Astrocyte (in vitro differentiated cells and primary cell): ENCODE measurements around the gene UBXN1. TPM values are rescaled to one million over a fixed set of nuclear protein-coding genes. Genes with fewer than 3 reads are reported as not detected.

ENCODE experiments used
- DNase-seq: peaks from one replicate; pipeline ENCODE4 v3.0.0-alpha.2; 2010; ENCODE audit warnings: low read depth
- FAIRE-seq: peaks from 2 replicates; lab custom pipeline; 2011; peaks lifted over from hg19 to GRCh38; lab: Jason Lieb, UNC
- H2AFZ ChIP-seq: 2 replicates; pipeline ENCODE4 v1.6.0; 2012; ENCODE audit warnings: low read depth, low read length, inconsistent platforms
- H3K27ac ChIP-seq: 2 replicates; pipeline ENCODE4 v1.5.1; 2011; ENCODE audit warnings: low read depth, low read length, inconsistent platforms
- H3K27me3 ChIP-seq: 2 replicates; pipeline ENCODE4 v1.6.0; 2011; ENCODE audit warnings: low read length, inconsistent platforms; ENCODE audit not compliant: insufficient read depth
- H3K36me3 ChIP-seq: 2 replicates; pipeline ENCODE4 v1.5.1; 2011; ENCODE audit warnings: low read length, inconsistent platforms; ENCODE audit not compliant: insufficient read depth
- H3K4me1 ChIP-seq: 2 replicates; pipeline ENCODE4 v1.5.1; 2011; ENCODE audit warnings: low read length, inconsistent platforms; ENCODE audit not compliant: insufficient read depth
- H3K4me2 ChIP-seq: 2 replicates; pipeline ENCODE4 v1.6.0; 2012; ENCODE audit warnings: low read length, inconsistent platforms
- H3K4me3 ChIP-seq: 2 replicates; pipeline ENCODE4 v1.5.1; 2011; ENCODE audit warnings: low read depth, mild to moderate bottlenecking, low read length, inconsistent platforms; ENCODE audit not compliant: insufficient read depth
- H3K79me2 ChIP-seq: 2 replicates; pipeline ENCODE4 v1.6.0; 2012; ENCODE audit warnings: mild to moderate bottlenecking, low read length, inconsistent platforms; ENCODE audit not compliant: insufficient read depth
- H3K9ac ChIP-seq: 2 replicates; pipeline ENCODE4 v1.6.0; 2012; ENCODE audit warnings: mild to moderate bottlenecking, low read length, inconsistent platforms
- H3K9me3 ChIP-seq: 2 replicates; pipeline ENCODE4 v1.5.1; 2012; ENCODE audit warnings: low read depth, mild to moderate bottlenecking, low read length, inconsistent platforms; ENCODE audit not compliant: insufficient read depth
- H4K20me1 ChIP-seq: 2 replicates; pipeline ENCODE4 v1.6.0; 2012; ENCODE audit warnings: low read length, inconsistent platforms; ENCODE audit not compliant: insufficient read depth
- H3K27ac Mint-ChIP-seq: one replicate; pipeline ENCODE4 v1.8.0; 2021; ENCODE audit warnings: mild to moderate bottlenecking, mixed read lengths; ENCODE audit not compliant: unreplicated experiment
- H3K27me3 Mint-ChIP-seq: one replicate; pipeline ENCODE4 v1.8.0; 2021; ENCODE audit warnings: low read depth, mixed read lengths; ENCODE audit not compliant: unreplicated experiment
- H3K36me3 Mint-ChIP-seq: one replicate; pipeline ENCODE4 v1.8.0; 2021; ENCODE audit warnings: low read depth, mixed read lengths; ENCODE audit not compliant: unreplicated experiment
- H3K4me1 Mint-ChIP-seq: one replicate; pipeline ENCODE4 v1.8.0; 2021; ENCODE audit warnings: low read depth, mixed read lengths; ENCODE audit not compliant: unreplicated experiment
- H3K4me3 Mint-ChIP-seq: one replicate; pipeline ENCODE4 v1.8.0; 2021; ENCODE audit warnings: mild to moderate bottlenecking, moderate library complexity, mixed read lengths; ENCODE audit not compliant: unreplicated experiment
- H3K9me3 Mint-ChIP-seq: one replicate; pipeline ENCODE4 v1.8.0; 2021; ENCODE audit warnings: mild to moderate bottlenecking, mixed read lengths; ENCODE audit not compliant: unreplicated experiment
- CTCF ChIP-seq: IDR thresholded peaks from 2 replicates; pipeline ENCODE4 v1.5.1; 2011; ENCODE audit warnings: low read depth, mild to moderate bottlenecking, inconsistent platforms, low read length, moderate library complexity; ENCODE audit not compliant: insufficient read depth
- EZH2 ChIP-seq: IDR thresholded peaks from 2 replicates; pipeline ENCODE4 v1.6.1; 2012; ENCODE audit warnings: mild to moderate bottlenecking, low read length, inconsistent platforms; ENCODE audit not compliant: insufficient read depth
- total RNA-seq: library from RNA; stranded (reverse); gene quantifications from 2 replicates; pipeline ENCODE4 v1.2.1, GENCODE V29; 2021

UBXN1 gene
- total RNA-seq, 1 donor from 2014 or later: 80.0 TPM

GRCh38 chr11:62627713-62628112, 51.2 kb downstream of the UBXN1 start:
- no peak overlapping the region for H3K27ac Mint-ChIP-seq
- H3K36me3 Mint-ChIP-seq: peaks cover 27% of the 10 kb centered on the region
- DNase-seq: no peak
- Histone ChIP-seq H2AFZ (no peak overlapping the region), H3K9ac (no peak overlapping the region), H3K9me3 (no peaks in the 10 kb centered on the region), H3K27ac (no peak overlapping the region), H4K20me1 (peaks cover 15% of the 10 kb centered on the region), H3K4me1 (no peaks in the 10 kb centered on the region), H3K36me3 (peaks cover 62% of the 10 kb centered on the region), H3K27me3 (no peaks in the 10 kb centered on the region), H3K4me2 (no peak overlapping the region), H3K4me3 (no peak overlapping the region), H3K79me2 (no peaks in the 10 kb centered on the region)
- no peaks in the 10 kb centered on the region for H3K27me3 Mint-ChIP-seq
- H3K4me3 Mint-ChIP-seq: no peak overlapping the region
- no peak for FAIRE-seq
- no peaks in the 10 kb centered on the region for H3K4me1 Mint-ChIP-seq
- TF ChIP-seq CTCF: no peak
- TF ChIP-seq EZH2: no peak
- no peaks in the 10 kb centered on the region for H3K9me3 Mint-ChIP-seq

Other genes starting within 250 kb of the UBXN1 start
- 305 and 378 TPM in 2 replicates for gene AHNAK, start 132.3 kb downstream of the UBXN1 start, total RNA-seq
- 1,185 and 1,298 TPM in 2 replicates for gene EEF1G, start 105.2 kb downstream of the UBXN1 start, total RNA-seq
- 16.8 and 18.3 TPM in 2 replicates for gene TUT1, start 87.5 kb downstream of the UBXN1 start, total RNA-seq
- gene MTA2, start 77.2 kb downstream of the UBXN1 start, total RNA-seq: 123 and 136 TPM in 2 replicates
- 25.5 and 29.8 TPM in 2 replicates for gene EML3, start 66.3 kb downstream of the UBXN1 start, total RNA-seq
- gene ROM1, start 65.8 kb downstream of the UBXN1 start, total RNA-seq: 0.79 and 1.3 TPM in 2 replicates
- 52.4 and 54.5 TPM in 2 replicates for gene B3GAT3, start 57.1 kb downstream of the UBXN1 start, total RNA-seq
- gene GANAB, start 32.5 kb downstream of the UBXN1 start, total RNA-seq: 323 and 344 TPM in 2 replicates
- gene INTS5, start 25.8 kb downstream of the UBXN1 start, total RNA-seq: 16.7 and 18.4 TPM in 2 replicates
- gene C11orf98, start 13.9 kb downstream of the UBXN1 start, total RNA-seq: 60.0 and 69.8 TPM in 2 replicates
- gene CSKMT, start 13.8 kb downstream of the UBXN1 start, total RNA-seq: 15.6 and 23.3 TPM in 2 replicates
- 7.2 and 8.7 TPM in 2 replicates for gene UQCC3, start 7.4 kb downstream of the UBXN1 start, total RNA-seq
- gene LBHD1, start 6.8 kb downstream of the UBXN1 start, total RNA-seq: 6.4 and 8.0 TPM in 2 replicates
- gene LRRN4CL, start 10.5 kb upstream of the UBXN1 start, total RNA-seq: 0.17 and 0.43 TPM in 2 replicates
- 51.1 and 55.0 TPM in 2 replicates for gene BSCL2, start 28.4 kb upstream of the UBXN1 start, total RNA-seq
- gene GNG3, start 28.6 kb upstream of the UBXN1 start, total RNA-seq: 0.46 TPM in 1 of 2 replicates, not detected in the other
- gene HNRNPUL2, start 48.4 kb upstream of the UBXN1 start, total RNA-seq: 39.9 and 40.0 TPM in 2 replicates
- 51.9 and 60.8 TPM in 2 replicates for gene TTC9C, start 49.4 kb upstream of the UBXN1 start, total RNA-seq
- 11.0 and 11.2 TPM in 2 replicates for gene ZBTB3, start 75.1 kb upstream of the UBXN1 start, total RNA-seq
- 88.3 and 89.1 TPM in 2 replicates for gene POLR2G, start 82.5 kb upstream of the UBXN1 start, total RNA-seq
- 14.7 and 15.1 TPM in 2 replicates for gene TAF6L, start 92.3 kb upstream of the UBXN1 start, total RNA-seq
- 51.3 and 57.5 TPM in 2 replicates for gene TMEM179B, start 108.3 kb upstream of the UBXN1 start, total RNA-seq
- 7.8 and 11.3 TPM in 2 replicates for gene TMEM223, start 112.9 kb upstream of the UBXN1 start, total RNA-seq
- gene NXF1, start 126.4 kb upstream of the UBXN1 start, total RNA-seq: 51.4 and 55.9 TPM in 2 replicates
- gene STX5, start 153.0 kb upstream of the UBXN1 start, total RNA-seq: 44.2 and 45.7 TPM in 2 replicates
- gene TEX54, start 153.8 kb upstream of the UBXN1 start, total RNA-seq: not detected in 2 replicates
- 46.8 and 53.5 TPM in 2 replicates for gene WDR74, start 160.5 kb upstream of the UBXN1 start, total RNA-seq
- 588 and 592 TPM in 2 replicates for gene SLC3A2, start 201.8 kb upstream of the UBXN1 start, total RNA-seq
- gene CHRM1, start 242.3 kb upstream of the UBXN1 start, total RNA-seq: not detected in 2 replicates